MM.1S (cell line): ENCODE measurements around the gene RAD54L.

ENCODE experiments used
- EZH2phosphoT487 ChIP-seq: fragments of 300-600 bp; sonication (generic); IDR thresholded peaks from 2 replicates; pipeline ENCODE4 v1.6.1; 2018; ENCODE audit warnings: antibody characterized with exemption, low read length
- TF ChIP-seq, protein P1 (sequence below): fragments of 300-600 bp; sonication (generic); IDR thresholded peaks from 2 replicates; pipeline ENCODE4 v1.5.1; 2016; ENCODE audit warnings: antibody characterized with exemption, low read length, mixed read lengths

DNA sequence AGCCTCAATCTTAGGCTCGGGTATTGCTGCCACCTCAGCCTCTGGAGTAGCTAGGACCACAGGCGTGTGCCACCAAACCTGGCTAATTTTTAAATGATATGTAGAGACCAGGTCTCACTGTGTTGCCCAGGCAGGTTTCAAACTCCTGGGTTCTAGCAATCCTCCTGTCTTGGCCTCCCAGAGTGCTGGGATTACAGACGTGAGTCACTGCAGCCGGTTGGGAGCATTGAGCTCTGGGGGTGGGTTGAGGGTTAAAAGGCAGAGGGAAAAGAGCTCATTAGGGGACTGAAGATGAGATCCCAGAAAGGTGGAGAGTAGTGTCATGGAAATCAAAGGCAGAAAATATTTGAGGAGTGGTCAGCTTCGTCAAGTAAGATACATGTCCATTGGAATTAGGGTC lies 7.1 kb downstream of the RAD54L start:
- TF ChIP-seq, protein P1, sequence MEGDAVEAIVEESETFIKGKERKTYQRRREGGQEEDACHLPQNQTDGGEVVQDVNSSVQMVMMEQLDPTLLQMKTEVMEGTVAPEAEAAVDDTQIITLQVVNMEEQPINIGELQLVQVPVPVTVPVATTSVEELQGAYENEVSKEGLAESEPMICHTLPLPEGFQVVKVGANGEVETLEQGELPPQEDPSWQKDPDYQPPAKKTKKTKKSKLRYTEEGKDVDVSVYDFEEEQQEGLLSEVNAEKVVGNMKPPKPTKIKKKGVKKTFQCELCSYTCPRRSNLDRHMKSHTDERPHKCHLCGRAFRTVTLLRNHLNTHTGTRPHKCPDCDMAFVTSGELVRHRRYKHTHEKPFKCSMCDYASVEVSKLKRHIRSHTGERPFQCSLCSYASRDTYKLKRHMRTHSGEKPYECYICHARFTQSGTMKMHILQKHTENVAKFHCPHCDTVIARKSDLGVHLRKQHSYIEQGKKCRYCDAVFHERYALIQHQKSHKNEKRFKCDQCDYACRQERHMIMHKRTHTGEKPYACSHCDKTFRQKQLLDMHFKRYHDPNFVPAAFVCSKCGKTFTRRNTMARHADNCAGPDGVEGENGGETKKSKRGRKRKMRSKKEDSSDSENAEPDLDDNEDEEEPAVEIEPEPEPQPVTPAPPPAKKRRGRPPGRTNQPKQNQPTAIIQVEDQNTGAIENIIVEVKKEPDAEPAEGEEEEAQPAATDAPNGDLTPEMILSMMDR = no peak
- TF ChIP-seq EZH2phosphoT487 = no peak
